Endothelial cell of umbilical vein (primary cell): ENCODE data around the gene FRMD4A. TPM values are rescaled to one million over a fixed set of nuclear protein-coding genes. Genes with fewer than 3 reads are reported as not detected.

ENCODE experiments used
- BruUV-seq: library from RNA; stranded (reverse); fragments of 400-500 nt; replicated peaks from 2 replicates; lab custom pipeline; 2021; lab: Mats Ljungman, UMichigan
- CTCF ChIA-PET: fragments of 300-600, 350-600 bp; sonication (Branson Sonifier 250); formaldehyde crosslinking; loops from one replicate; lab custom pipeline; 2021; ENCODE audit warnings: antibody characterized with exemption, inconsistent platforms; lab: Charles Lee
- POLR2A ChIA-PET: fragments of 300-600, 350-600 bp; sonication (Branson Sonifier 250); formaldehyde crosslinking; loops from one replicate; lab custom pipeline; 2021; ENCODE audit warnings: antibody characterized with exemption, inconsistent platforms; lab: Charles Lee
- DNase-seq: peaks from one replicate; pipeline ENCODE4 v3.0.0-alpha.2; 2011; ENCODE audit warnings: low read depth, low spot score
- FAIRE-seq: peaks from 2 replicates; lab custom pipeline; 2011; peaks lifted over from hg19 to GRCh38; lab: Jason Lieb, UNC
- H2AFZ ChIP-seq: 2 replicates; pipeline ENCODE4 v1.6.0; 2012; ENCODE audit warnings: low read depth, low read length, control low read depth, inconsistent platforms
- H3K27ac ChIP-seq: 2 replicates; pipeline ENCODE4 v1.5.1; 2011; ENCODE audit warnings: low read depth, mild to moderate bottlenecking, control low read depth, low read length, moderate library complexity; ENCODE audit not compliant: insufficient read depth
- H3K27me3 ChIP-seq, 2 experiments: 2 replicates each; pipeline versions ENCODE4 v1.6.0 to v1.6.1; 2011; ENCODE audit warnings: low read length in 2 of 2, mixed read lengths in 1 of 2; ENCODE audit not compliant: control insufficient read depth in 2 of 2, insufficient read depth in 2 of 2
- H3K36me3 ChIP-seq, 2 experiments: 2 replicates in 1 of 2; 3 replicates in 1 of 2; pipeline ENCODE4 v1.5.1; 2011; ENCODE audit warnings: low read length in 2 of 2, mild to moderate bottlenecking in 1 of 2, moderate library complexity in 1 of 2; ENCODE audit not compliant: control insufficient read depth in 2 of 2, insufficient read depth in 2 of 2; ENCODE audit errors: extremely low read depth in 1 of 2
- H3K4me1 ChIP-seq: 3 replicates; pipeline ENCODE4 v1.5.1; 2011; ENCODE audit warnings: mild to moderate bottlenecking, low read length; ENCODE audit not compliant: control insufficient read depth, insufficient read depth; ENCODE audit errors: extremely low read depth
- H3K4me2 ChIP-seq: 2 replicates; pipeline ENCODE4 v1.6.1; 2011; ENCODE audit warnings: low read length, control low read depth, mixed read lengths; ENCODE audit not compliant: insufficient read depth
- H3K4me3 ChIP-seq, 3 experiments: fragments of 200-600 bp in 1 of 3; sonication (generic), shearing (Covaris generic) in 1 of 3; replicated peaks in 1 of 3; 2 replicates each; pipeline ENCODE4 v1.5.1; 2011 to 2016; ENCODE audit warnings: control low read depth in 3 of 3, low read length in 3 of 3, mild to moderate bottlenecking in 2 of 3, inconsistent platforms in 1 of 3, low read depth in 1 of 3, moderate library complexity in 1 of 3; ENCODE audit not compliant: insufficient read depth in 1 of 3
- H3K79me2 ChIP-seq: 2 replicates; pipeline ENCODE4 v1.6.0; 2012; ENCODE audit warnings: low read length, inconsistent platforms; ENCODE audit not compliant: control insufficient read depth, insufficient read depth
- H3K9ac ChIP-seq: replicated peaks from 2 replicates; pipeline ENCODE3; 2011; ENCODE audit warnings: low read length, control low read depth; ENCODE audit not compliant: insufficient read depth; ENCODE audit errors: extremely low read depth
- H3K9me1 ChIP-seq: replicated peaks from 3 replicates; pipeline ENCODE4 v1.6.0; 2011; ENCODE audit warnings: mild to moderate bottlenecking, low read length; ENCODE audit not compliant: control insufficient read depth, insufficient read depth; ENCODE audit errors: extremely low read depth
- H3K9me3 ChIP-seq: replicated peaks from 2 replicates; pipeline ENCODE4 v1.5.1; 2012; ENCODE audit warnings: low read length, inconsistent platforms; ENCODE audit not compliant: control insufficient read depth, insufficient read depth
- H4K20me1 ChIP-seq: replicated peaks from 2 replicates; pipeline ENCODE3; 2011; ENCODE audit warnings: mild to moderate bottlenecking, low read length; ENCODE audit not compliant: control insufficient read depth, insufficient read depth; ENCODE audit errors: extremely low read depth
- FOS ChIP-seq: IDR thresholded peaks from 2 replicates; pipeline ENCODE4 v1.6.1; 2011; ENCODE audit warnings: mild to moderate bottlenecking, low read length, moderate library complexity, borderline replicate concordance; ENCODE audit not compliant: insufficient read depth
- GATA2 ChIP-seq: IDR thresholded peaks from 2 replicates; pipeline ENCODE4 v1.7.0; 2011; ENCODE audit warnings: low read depth, mild to moderate bottlenecking, moderate library complexity, mixed read lengths, low read length; ENCODE audit not compliant: insufficient read length, insufficient read depth
- JUN ChIP-seq: IDR thresholded peaks from 2 replicates; pipeline ENCODE4 v1.6.1; 2011; ENCODE audit warnings: borderline replicate concordance, low read depth; ENCODE audit not compliant: insufficient read length, insufficient read depth
- MAX ChIP-seq: IDR thresholded peaks from 2 replicates; pipeline ENCODE4 v1.6.1; 2011; ENCODE audit not compliant: insufficient read depth, insufficient read length
- MYC ChIP-seq: IDR thresholded peaks from one replicate; pipeline ENCODE4 v1.6.1; 2011; ENCODE audit warnings: mild to moderate bottlenecking, low read depth, low read length
- POLR2A ChIP-seq: IDR thresholded peaks from 2 replicates; pipeline ENCODE4 v1.6.1; 2012; ENCODE audit warnings: low read depth, mild to moderate bottlenecking, control low read depth, low read length
- POLR2AphosphoS5 ChIP-seq: IDR thresholded peaks from 2 replicates; pipeline ENCODE4 v1.6.1; 2012; ENCODE audit warnings: low read depth, mild to moderate bottlenecking, control low read depth, low read length, moderate library complexity; ENCODE audit not compliant: insufficient read depth
- dilution Hi-C: fragments of 300-500 bp; cut with MboI; formaldehyde crosslinking; loops from one replicate; pipeline ENCODE4 v1.15.0; 2019; ENCODE audit warnings: low sequenced_read_pairs; ENCODE audit not compliant: extremely low pct_ligation_motif_present
- intact Hi-C: fragments of 100-400 bp; cut with micrococcal nuclease; formaldehyde crosslinking; loops from one replicate; pipeline ENCODE4 v1.10.0; 2022
- polyA plus RNA-seq, 4 experiments: library from polyadenylated mRNA; depleted of rRNA in 3 of 4; stranded (reverse) in 3 of 4; unstranded in 1 of 4; fragments of >200 nt; gene quantifications; 2 replicates each; pipeline versions ENCODE4 v1.2.1 to v1.2.3, GENCODE V29; 2011 to 2012; ENCODE audit warnings: missing spikeins in 1 of 4
- total RNA-seq: library from RNA; stranded (reverse); gene quantifications from 2 replicates; pipeline ENCODE4 v1.2.3, GENCODE V29; 2021

Gene FRMD4A
- total and polyA plus RNA-seq, 2 donors (not counting 3 experiments of a cell fraction or from before 2014, with no cell fraction given): 123 to 148 TPM

DNA sequence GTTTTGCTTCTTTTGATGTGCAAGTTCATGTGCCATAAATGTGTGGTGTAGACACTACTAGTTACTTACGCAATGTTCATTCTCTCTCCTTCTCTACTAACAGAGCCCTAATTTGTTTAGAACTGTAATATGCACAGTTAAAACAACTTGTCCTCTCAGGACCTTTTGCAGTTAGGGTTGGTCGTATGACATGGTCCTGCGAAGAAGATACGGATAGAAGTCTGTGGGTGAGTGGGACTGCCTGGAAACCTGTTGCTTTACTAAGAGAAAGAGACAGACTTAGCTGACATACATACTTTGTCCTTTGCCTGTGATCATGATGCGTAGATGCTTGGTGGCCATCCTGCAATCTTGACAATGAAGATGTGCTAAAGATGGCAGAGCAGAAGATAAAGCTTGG, 692.8 kb downstream of the FRMD4A start:
- H2AFZ ChIP-seq: no peak overlapping the region
- H3K27me3 ChIP-seq: no peaks in the 10 kb centered on the region
- no peak overlapping the region for H3K4me3 ChIP-seq
- ChIA-PET POLR2A (no interaction called here), CTCF (interaction anchor here (1.0 kb wide), 1 partner anchor 145 kb away, joined by 3 read pairs; no protein-coding TSS in a partner anchor)
- no peaks in the 10 kb centered on the region for H3K36me3 ChIP-seq
- H3K4me2 ChIP-seq: peak overlapping the region; percentile 31
- H3K27ac ChIP-seq: no peak overlapping the region
- no peaks in the 10 kb centered on the region for H3K9me1 ChIP-seq
- TF ChIP-seq FOS (no peak), MAX (no peak), GATA2 (no peak), POLR2A (no peak)
- H3K9ac ChIP-seq: no peak overlapping the region
- no TSS peak for BruUV-seq
- FAIRE-seq (no peak), DNase-seq (no peak)
- H3K9me3 ChIP-seq: no peaks in the 10 kb centered on the region
- no peaks in the 10 kb centered on the region for H3K79me2 ChIP-seq
- dilution Hi-C loops: no loop called here
- intact Hi-C loops: no loop called here
- H4K20me1 ChIP-seq: no peaks in the 10 kb centered on the region
- H3K4me1 ChIP-seq: peaks cover 12% of the 10 kb centered on the region

DNA sequence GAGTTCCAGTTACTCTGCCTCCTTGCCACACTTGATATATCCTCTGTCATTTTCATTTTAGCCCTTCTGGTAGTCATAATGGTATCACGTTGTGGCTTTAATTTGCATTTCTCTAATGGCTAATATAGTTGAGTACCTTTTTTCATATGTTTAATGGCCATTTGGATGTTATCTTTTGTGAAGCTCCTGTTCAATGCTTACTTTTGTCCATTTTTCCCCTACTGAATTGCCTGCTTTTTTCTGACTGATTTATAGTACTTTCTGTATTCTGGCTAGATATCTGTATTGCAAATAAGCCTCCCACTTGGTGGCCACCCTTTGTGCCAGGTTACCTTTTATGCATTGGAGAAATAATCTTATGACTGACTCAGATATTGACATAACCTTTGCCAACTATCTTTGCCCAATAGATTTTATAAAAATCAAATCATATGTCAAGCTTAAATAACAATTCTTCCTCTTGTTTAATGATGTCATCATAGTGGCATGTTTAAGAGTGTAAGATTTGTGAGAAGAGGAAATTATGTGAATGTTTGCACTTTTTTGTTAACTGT, 693.3 kb downstream of the FRMD4A start:
- FAIRE-seq (no peak), DNase-seq (peak; percentile 71)
- BruUV-seq: no TSS peak
- no peaks in the 10 kb centered on the region for H3K36me3 ChIP-seq
- POLR2A ChIA-PET: no interaction called here
- CTCF ChIA-PET: interaction anchor here (1.0 kb wide), 1 partner anchor 146 kb away, joined by 3 read pairs; no protein-coding TSS in a partner anchor
- no peaks in the 10 kb centered on the region for H3K9me1 ChIP-seq
- no peaks in the 10 kb centered on the region for H3K9me3 ChIP-seq
- H3K27me3 ChIP-seq: no peaks in the 10 kb centered on the region
- TF ChIP-seq JUN: peak; percentile 45
- TF ChIP-seq GATA2: no peak
- peak; percentile 42 for TF ChIP-seq FOS
- TF ChIP-seq POLR2AphosphoS5: no peak
- TF ChIP-seq POLR2A: no peak
- no peak for TF ChIP-seq MAX
- no peak for TF ChIP-seq MYC
- peak overlapping the region; percentile 31 for H3K4me2 ChIP-seq
- H3K4me1 ChIP-seq: peaks cover 12% of the 10 kb centered on the region
- no peak overlapping the region for H3K27ac ChIP-seq
- H3K79me2 ChIP-seq: no peaks in the 10 kb centered on the region
- H2AFZ ChIP-seq: no peak overlapping the region
- no peak overlapping the region for H3K9ac ChIP-seq
- intact Hi-C loops: no loop called here
- dilution Hi-C loops: no loop called here
- no peak overlapping the region for H3K4me3 ChIP-seq
- no peaks in the 10 kb centered on the region for H4K20me1 ChIP-seq
